HEK293 (cell line): ENCODE data around the gene GRB10.

Experiments
- CTCF ChIA-PET: fragments of 350-600 bp; formaldehyde crosslinking; extraction: SDS; loops from one replicate; lab custom pipeline; 2021; ENCODE audit warnings: antibody characterized with exemption; lab: Yijun Ruan, JAX
- POLR2A ChIA-PET: fragments of 300-600 bp; formaldehyde crosslinking; extraction: SDS; loops from one replicate; lab custom pipeline; 2020; ENCODE audit warnings: antibody characterized with exemption, inconsistent platforms; lab: Yijun Ruan, JAX
- H3K27ac ChIP-seq: fragments of 200-500 bp; sonication (Bioruptor generic); 2 replicates; pipeline ENCODE4 v1.5.1; 2014; ENCODE audit warnings: low read depth, low read length, control low read depth, inconsistent platforms; ENCODE audit errors: extremely low read depth
- H3K36me3 ChIP-seq, 2 experiments: fragments of 200-500 bp in 1 of 2; sonication (Bioruptor generic) in 1 of 2; 1 replicate in 1 of 2; 2 replicates in 1 of 2; pipeline ENCODE4 v1.5.1; 2014 to 2017; ENCODE audit warnings: inconsistent platforms in 2 of 2, low read length in 2 of 2; ENCODE audit not compliant: control insufficient read depth in 2 of 2, insufficient read depth in 1 of 2
- H3K4me1 ChIP-seq: fragments of 200-500 bp; sonication (Bioruptor generic); 2 replicates; pipeline ENCODE4 v1.5.1; 2014; ENCODE audit warnings: mild to moderate bottlenecking, low read length, inconsistent platforms; ENCODE audit not compliant: control insufficient read depth, insufficient read depth
- H3K4me3 ChIP-seq: 2 replicates; pipeline ENCODE4 v1.5.1; 2011; ENCODE audit warnings: low read depth, mild to moderate bottlenecking, control low read depth, low read length, moderate library complexity
- H3K9me3 ChIP-seq: fragments of 200-500 bp; sonication (Bioruptor generic); 2 replicates; pipeline ENCODE4 v1.5.1; 2014; ENCODE audit warnings: low read depth, low read length, inconsistent platforms; ENCODE audit not compliant: control insufficient read depth, insufficient read depth
- EGR2 ChIP-seq: fragments of 450-650 bp; formaldehyde crosslinking; IDR thresholded peaks from 2 replicates; pipeline ENCODE4 v1.5.1; 2016; ENCODE audit warnings: low read depth, missing biosample characterization, missing genetic modification characterization
- GLI4 ChIP-seq: fragments of 450-650 bp; formaldehyde crosslinking; IDR thresholded peaks from 2 replicates; pipeline ENCODE4 v1.5.1; 2016; ENCODE audit warnings: missing biosample characterization, missing genetic modification characterization
- HOXD13 ChIP-seq: sonication (generic); formaldehyde crosslinking; IDR thresholded peaks from 2 replicates; pipeline ENCODE4 v1.8.0; 2022; ENCODE audit warnings: missing genetic modification reagents, borderline replicate concordance
- MEIS1 ChIP-seq: sonication (generic); formaldehyde crosslinking; IDR thresholded peaks from 2 replicates; pipeline ENCODE4 v1.8.1; 2022; ENCODE audit warnings: missing genetic modification reagents, mild to moderate bottlenecking, borderline replicate concordance
- PRDM1 ChIP-seq: fragments of 450-650 bp; formaldehyde crosslinking; IDR thresholded peaks from 2 replicates; pipeline ENCODE4; 2016; ENCODE audit warnings: missing biosample characterization, missing genetic modification characterization
- PRDM10 ChIP-seq: fragments of 450-650 bp; formaldehyde crosslinking; IDR thresholded peaks from 2 replicates; pipeline ENCODE4 v1.5.1; 2016; ENCODE audit warnings: missing biosample characterization, missing genetic modification characterization
- REST ChIP-seq: fragments of 450-650 bp; formaldehyde crosslinking; IDR thresholded peaks from 2 replicates; pipeline ENCODE4 v1.5.1; 2016; ENCODE audit warnings: missing biosample characterization, missing genetic modification characterization
- SCRT2 ChIP-seq: fragments of 450-650 bp; formaldehyde crosslinking; IDR thresholded peaks from 2 replicates; pipeline ENCODE4 v1.5.1; 2016; ENCODE audit warnings: missing biosample characterization, missing genetic modification characterization
- ZBTB17 ChIP-seq: fragments of 450-650 bp; formaldehyde crosslinking; IDR thresholded peaks from 2 replicates; pipeline ENCODE4 v1.5.1; 2016; ENCODE audit warnings: missing biosample characterization, missing genetic modification characterization
- ZBTB49 ChIP-seq: fragments of 450-650 bp; formaldehyde crosslinking; IDR thresholded peaks from 2 replicates; pipeline ENCODE4 v1.5.1; 2016; ENCODE audit warnings: missing biosample characterization, missing genetic modification characterization, low read depth
- ZNF138 ChIP-seq: fragments of 450-650 bp; formaldehyde crosslinking; IDR thresholded peaks from 2 replicates; pipeline ENCODE4 v1.5.1; 2016; ENCODE audit warnings: missing biosample characterization, missing genetic modification characterization, borderline replicate concordance
- ZNF19 ChIP-seq: fragments of 450-650 bp; formaldehyde crosslinking; IDR thresholded peaks from 2 replicates; pipeline ENCODE4; 2016; ENCODE audit warnings: missing biosample characterization, missing genetic modification characterization, low read depth
- ZNF2 ChIP-seq: fragments of 450-650 bp; formaldehyde crosslinking; IDR thresholded peaks from 2 replicates; pipeline ENCODE4 v1.5.1; 2016; ENCODE audit warnings: missing biosample characterization, missing genetic modification characterization
- ZNF221 ChIP-seq: fragments of 450-650 bp; formaldehyde crosslinking; IDR thresholded peaks from 2 replicates; pipeline ENCODE4 v1.5.1; 2017; ENCODE audit warnings: missing biosample characterization, missing genetic modification characterization, borderline replicate concordance
- ZNF23 ChIP-seq: fragments of 450-650 bp; formaldehyde crosslinking; IDR thresholded peaks from 2 replicates; pipeline ENCODE4 v1.5.1; 2016; ENCODE audit warnings: missing biosample characterization, missing genetic modification characterization, borderline replicate concordance
- ZNF274 ChIP-seq, 2 experiments: fragments of 200-500 bp in 1 of 2; fragments of 450-650 bp in 1 of 2; sonication (Bioruptor generic) in 1 of 2; formaldehyde crosslinking in 1 of 2; IDR thresholded peaks; 2 replicates each; pipeline versions ENCODE4 v1.5.1 to v1.6.1; 2014 to 2016; ENCODE audit warnings: borderline replicate concordance in 1 of 2, inconsistent platforms in 1 of 2, low read length in 1 of 2, missing biosample characterization in 1 of 2, missing genetic modification characterization in 1 of 2
- ZNF37A ChIP-seq: fragments of 450-650 bp; IDR thresholded peaks from 2 replicates; pipeline ENCODE4 v1.5.1; 2018; ENCODE audit warnings: missing biosample characterization, missing genetic modification characterization
- ZNF391 ChIP-seq: fragments of 450-650 bp; formaldehyde crosslinking; IDR thresholded peaks from 2 replicates; pipeline ENCODE4 v1.5.1; 2016; ENCODE audit warnings: low read depth, missing biosample characterization, missing genetic modification characterization, borderline replicate concordance
- ZNF426 ChIP-seq: fragments of 450-650 bp; formaldehyde crosslinking; IDR thresholded peaks from 2 replicates; pipeline ENCODE4 v1.5.1; 2017; ENCODE audit warnings: missing biosample characterization, missing genetic modification characterization, mild to moderate bottlenecking, inconsistent platforms, moderate library complexity
- ZNF48 ChIP-seq: fragments of 450-650 bp; formaldehyde crosslinking; IDR thresholded peaks from 2 replicates; pipeline ENCODE4 v1.5.1; 2016; ENCODE audit warnings: missing biosample characterization, missing genetic modification characterization
- ZNF529 ChIP-seq: fragments of 450-650 bp; formaldehyde crosslinking; IDR thresholded peaks from 2 replicates; pipeline ENCODE4 v1.5.1; 2017; ENCODE audit warnings: missing genetic modification characterization, missing biosample characterization; ENCODE audit not compliant: insufficient replicate concordance
- ZNF530 ChIP-seq: fragments of 450-650 bp; formaldehyde crosslinking; IDR thresholded peaks from 2 replicates; pipeline ENCODE4 v1.5.1; 2016; ENCODE audit warnings: low read depth, missing biosample characterization, missing genetic modification characterization
- ZNF596 ChIP-seq: fragments of 450-650 bp; IDR thresholded peaks from 2 replicates; pipeline ENCODE4 v1.5.0; 2018; ENCODE audit warnings: missing biosample characterization, mild to moderate bottlenecking, missing genetic modification characterization, moderate library complexity
- ZNF654 ChIP-seq: fragments of 450-650 bp; formaldehyde crosslinking; IDR thresholded peaks from 2 replicates; pipeline ENCODE4 v1.5.1; 2016; ENCODE audit warnings: low read depth, missing biosample characterization, missing genetic modification characterization
- ZNF701 ChIP-seq: fragments of 450-650 bp; formaldehyde crosslinking; IDR thresholded peaks from 2 replicates; pipeline ENCODE4 v1.5.1; 2016; ENCODE audit warnings: missing biosample characterization, missing genetic modification characterization

Gene GRB10

GRCh38 chr7:50608196-50608906, 174.3 kb downstream of the GRB10 start:
- TF ChIP-seq ZNF2 (tag by site-specific recombination), result no peak
- TF ChIP-seq ZNF654 (tag by site-specific recombination), result no peak
- TF ChIP-seq PRDM1 (tag by site-specific recombination), result no peak
- no peak for TF ChIP-seq ZNF19 (tag by site-specific recombination)
- no peak for TF ChIP-seq ZNF37A (tag by site-specific recombination)
- no peak for TF ChIP-seq ZNF23 (tag by site-specific recombination)
- TF ChIP-seq ZNF391 (tag by site-specific recombination), result no peak
- TF ChIP-seq REST (tag by site-specific recombination), result no peak
- TF ChIP-seq ZNF426 (tag by site-specific recombination), result no peak
- TF ChIP-seq ZNF529 (tag by site-specific recombination), result no peak
- TF ChIP-seq ZNF138 (tag by site-specific recombination), result no peak
- no peak for TF ChIP-seq ZNF596
- no peak for TF ChIP-seq GLI4 (tag by site-specific recombination)
- TF ChIP-seq ZNF274 (IDR thresholded peaks at IDR 0.05; ENCODE audit: low read length), result no peak
- no peak for TF ChIP-seq ZNF274 (tag by site-specific recombination; IDR thresholded peaks at IDR 0.05; ENCODE audit: borderline replicate concordance)
- TF ChIP-seq, all 188 proteins: peak for 0
- POLR2A ChIA-PET, result no interaction called here
- Histone ChIP-seq H3K36me3 (peaks cover 4 to 66% of the 10 kb centered on the region in 2 experiments; a peak in 2 of 3 replicates), H3K9me3 (no peaks in the 10 kb centered on the region), H3K27ac (no peak overlapping the region), H3K4me1 (no peaks in the 10 kb centered on the region), H3K4me3 (no peak overlapping the region)
- CTCF ChIA-PET, result no interaction called here

GRCh38 chr7:50607524-50608125, 175.1 kb downstream of the GRB10 start:
- H3K4me3 ChIP-seq, result no peak overlapping the region
- peaks cover 4 to 65% of the 10 kb centered on the region in 2 experiments; a peak in 2 of 3 replicates for H3K36me3 ChIP-seq
- H3K27ac ChIP-seq, result no peak overlapping the region
- no peaks in the 10 kb centered on the region for H3K4me1 ChIP-seq
- CTCF ChIA-PET, result interaction anchor here (0.6 kb wide), 1 partner anchor 549 kb away, joined by 3 read pairs; no protein-coding TSS in a partner anchor
- POLR2A ChIA-PET, result no interaction called here
- H3K9me3 ChIP-seq, result no peaks in the 10 kb centered on the region
- no peak for TF ChIP-seq ZNF701 (tag by site-specific recombination)
- no peak for TF ChIP-seq EGR2
- no peak for TF ChIP-seq ZBTB49 (tag by site-specific recombination)
- no peak for TF ChIP-seq ZNF221 (tag by site-specific recombination)
- TF ChIP-seq PRDM10, result no peak
- no peak for TF ChIP-seq MEIS1
- TF ChIP-seq SCRT2 (tag by site-specific recombination), result no peak
- no peak for TF ChIP-seq HOXD13
- no peak for TF ChIP-seq ZNF48 (tag by site-specific recombination)
- no peak for TF ChIP-seq ZBTB17 (tag by site-specific recombination)
- no peak for TF ChIP-seq ZNF530 (tag by site-specific recombination)
